Loucy (cell line): Measurements from ENCODE around the gene FAM81A.
A peak's percentile ranks its signal among the peaks of the same experiment; 100 is the strongest.

Experiments used
- H2AFZ ChIP-seq: fragments of 200-600 bp; sonication (generic); 2 replicates; pipeline ENCODE4 v1.6.0; 2016; ENCODE audit warnings: antibody characterized with exemption, mild to moderate bottlenecking, low read length, moderate library complexity
- H3F3A ChIP-seq: fragments of 200-600 bp; 2 replicates; pipeline ENCODE4 v1.6.0; 2016; ENCODE audit warnings: antibody characterized with exemption, low read depth, mild to moderate bottlenecking
- H3K27me3 ChIP-seq: fragments of 200-600 bp; sonication (generic); 2 replicates; pipeline ENCODE4 v1.6.1; 2014; ENCODE audit warnings: low read length, mild to moderate bottlenecking; ENCODE audit not compliant: insufficient read depth, poor library complexity, severe bottlenecking
- H3K36me3 ChIP-seq: fragments of 200-600 bp; sonication (generic); 2 replicates; pipeline ENCODE4 v1.6.1; 2016; ENCODE audit warnings: low read length; ENCODE audit not compliant: insufficient read depth
- H3K4me1 ChIP-seq: fragments of 200-600 bp; sonication (generic); 2 replicates; pipeline ENCODE4 v1.5.1; 2014; ENCODE audit warnings: low read length, mild to moderate bottlenecking; ENCODE audit not compliant: insufficient read depth, poor library complexity, severe bottlenecking
- H3K4me2 ChIP-seq: fragments of 200-600 bp; sonication (generic); 2 replicates; pipeline ENCODE4 v1.6.0; 2014; ENCODE audit warnings: antibody characterized with exemption, low read length, low read depth, mild to moderate bottlenecking; ENCODE audit not compliant: poor library complexity, severe bottlenecking
- H3K4me3 ChIP-seq: fragments of 200-600 bp; sonication (generic); 2 replicates; pipeline ENCODE4 v1.5.1; 2014; ENCODE audit warnings: low read length, mild to moderate bottlenecking, mixed read lengths; ENCODE audit not compliant: poor library complexity, severe bottlenecking
- H3K79me2 ChIP-seq: fragments of 200-600 bp; sonication (generic); 2 replicates; pipeline ENCODE4 v1.6.1; 2014; ENCODE audit warnings: low read length; ENCODE audit not compliant: insufficient read depth
- H3K9ac ChIP-seq: fragments of 200-600 bp; sonication (generic); 2 replicates; pipeline ENCODE4 v1.6.0; 2014; ENCODE audit warnings: mild to moderate bottlenecking, low read depth, low read length, moderate library complexity; ENCODE audit not compliant: poor library complexity, severe bottlenecking
- H3K9me2 ChIP-seq: fragments of 200-600 bp; sonication (generic); replicated peaks from 2 replicates; pipeline ENCODE4 v1.6.1; 2016; ENCODE audit warnings: low read depth, low read length, mixed read lengths
- H3K9me3 ChIP-seq: fragments of 200-600 bp; sonication (generic); 2 replicates; pipeline ENCODE4 v1.6.1; 2014; ENCODE audit warnings: mild to moderate bottlenecking, antibody characterized with exemption, low read length, low read depth; ENCODE audit not compliant: insufficient read depth
- H4K20me1 ChIP-seq: fragments of 200-600 bp; sonication (generic); 2 replicates; pipeline ENCODE4 v1.6.0; 2014; ENCODE audit warnings: antibody characterized with exemption, low read length, mild to moderate bottlenecking; ENCODE audit not compliant: insufficient read depth, poor library complexity, severe bottlenecking
- EZH2phosphoT487 ChIP-seq: fragments of 200-600 bp; IDR thresholded peaks from 2 replicates; pipeline ENCODE4 v1.6.1; 2018; ENCODE audit warnings: antibody characterized with exemption, mild to moderate bottlenecking, moderate library complexity, borderline replicate concordance
- TF ChIP-seq, protein P1 (sequence below): fragments of 200-600 bp; sonication (generic); conservative IDR thresholded peaks from 2 replicates; pipeline ENCODE4 v1.5.1; 2014; ENCODE audit warnings: mild to moderate bottlenecking, antibody characterized with exemption, low read length

Gene FAM81A

DNA sequence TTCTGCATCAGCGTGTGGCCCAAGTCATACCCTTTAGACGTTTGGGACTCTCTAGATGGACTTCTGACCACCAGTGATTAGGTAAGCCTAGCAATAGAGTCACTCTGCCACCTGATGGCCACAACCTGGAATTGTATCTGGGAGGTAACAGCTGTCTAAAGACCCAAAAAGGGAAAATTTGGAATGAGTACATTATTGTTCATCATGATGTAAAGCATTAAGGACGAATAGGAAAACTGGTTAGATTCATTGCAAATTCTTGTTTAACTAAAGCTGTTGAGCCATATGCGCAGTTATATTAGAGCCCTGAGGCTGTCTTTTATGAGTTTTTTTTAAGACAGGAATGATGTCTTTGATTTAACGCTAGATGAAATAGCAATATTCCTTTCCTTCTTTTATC, 63.6 kb downstream of the FAM81A start:
- Histone ChIP-seq H2AFZ (no peak overlapping the region), H3K9me3 (no peaks in the 10 kb centered on the region), H3K4me3 (no peak overlapping the region), H3F3A (no peaks in the 10 kb centered on the region), H3K9me2 (no peaks in the 10 kb centered on the region), H3K4me1 (no peaks in the 10 kb centered on the region), H3K27me3 (no peaks in the 10 kb centered on the region), H3K4me2 (no peak overlapping the region), H3K36me3 (no peaks in the 10 kb centered on the region), H3K9ac (no peak overlapping the region), H4K20me1 (no peaks in the 10 kb centered on the region), H3K79me2 (no peaks in the 10 kb centered on the region)
- no peak for TF ChIP-seq EZH2phosphoT487
- TF ChIP-seq, protein P1, sequence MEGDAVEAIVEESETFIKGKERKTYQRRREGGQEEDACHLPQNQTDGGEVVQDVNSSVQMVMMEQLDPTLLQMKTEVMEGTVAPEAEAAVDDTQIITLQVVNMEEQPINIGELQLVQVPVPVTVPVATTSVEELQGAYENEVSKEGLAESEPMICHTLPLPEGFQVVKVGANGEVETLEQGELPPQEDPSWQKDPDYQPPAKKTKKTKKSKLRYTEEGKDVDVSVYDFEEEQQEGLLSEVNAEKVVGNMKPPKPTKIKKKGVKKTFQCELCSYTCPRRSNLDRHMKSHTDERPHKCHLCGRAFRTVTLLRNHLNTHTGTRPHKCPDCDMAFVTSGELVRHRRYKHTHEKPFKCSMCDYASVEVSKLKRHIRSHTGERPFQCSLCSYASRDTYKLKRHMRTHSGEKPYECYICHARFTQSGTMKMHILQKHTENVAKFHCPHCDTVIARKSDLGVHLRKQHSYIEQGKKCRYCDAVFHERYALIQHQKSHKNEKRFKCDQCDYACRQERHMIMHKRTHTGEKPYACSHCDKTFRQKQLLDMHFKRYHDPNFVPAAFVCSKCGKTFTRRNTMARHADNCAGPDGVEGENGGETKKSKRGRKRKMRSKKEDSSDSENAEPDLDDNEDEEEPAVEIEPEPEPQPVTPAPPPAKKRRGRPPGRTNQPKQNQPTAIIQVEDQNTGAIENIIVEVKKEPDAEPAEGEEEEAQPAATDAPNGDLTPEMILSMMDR = peak; percentile 81

DNA sequence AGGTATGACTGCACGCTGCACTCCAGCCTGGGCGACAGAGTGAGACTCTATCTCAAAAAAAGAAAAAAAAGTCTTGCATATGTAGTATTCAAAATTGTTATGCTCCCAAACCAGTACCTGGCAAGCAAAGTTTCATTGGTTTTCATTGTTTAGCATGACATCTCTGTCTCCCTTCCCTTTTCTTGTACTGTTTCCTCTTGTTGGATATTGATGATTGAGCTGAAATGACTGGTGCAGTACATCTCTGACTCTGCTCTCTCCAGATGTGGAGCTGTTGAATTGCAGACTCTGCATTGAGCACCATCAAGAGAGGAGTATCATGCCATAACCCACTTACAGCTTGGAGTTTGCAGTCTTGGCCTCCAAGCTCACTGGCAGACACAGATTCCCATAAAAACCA, 77.2 kb downstream of the FAM81A start:
- Histone ChIP-seq H3K9ac (no peak overlapping the region), H3K4me1 (no peaks in the 10 kb centered on the region), H2AFZ (no peak overlapping the region), H3K4me3 (no peak overlapping the region), H3K9me3 (no peaks in the 10 kb centered on the region), H4K20me1 (no peaks in the 10 kb centered on the region), H3K9me2 (no peaks in the 10 kb centered on the region), H3K79me2 (no peaks in the 10 kb centered on the region), H3K27me3 (no peaks in the 10 kb centered on the region), H3K36me3 (no peaks in the 10 kb centered on the region), H3K4me2 (no peak overlapping the region), H3F3A (no peaks in the 10 kb centered on the region)
- TF ChIP-seq, protein P1 = no peak
- no peak for TF ChIP-seq EZH2phosphoT487

DNA sequence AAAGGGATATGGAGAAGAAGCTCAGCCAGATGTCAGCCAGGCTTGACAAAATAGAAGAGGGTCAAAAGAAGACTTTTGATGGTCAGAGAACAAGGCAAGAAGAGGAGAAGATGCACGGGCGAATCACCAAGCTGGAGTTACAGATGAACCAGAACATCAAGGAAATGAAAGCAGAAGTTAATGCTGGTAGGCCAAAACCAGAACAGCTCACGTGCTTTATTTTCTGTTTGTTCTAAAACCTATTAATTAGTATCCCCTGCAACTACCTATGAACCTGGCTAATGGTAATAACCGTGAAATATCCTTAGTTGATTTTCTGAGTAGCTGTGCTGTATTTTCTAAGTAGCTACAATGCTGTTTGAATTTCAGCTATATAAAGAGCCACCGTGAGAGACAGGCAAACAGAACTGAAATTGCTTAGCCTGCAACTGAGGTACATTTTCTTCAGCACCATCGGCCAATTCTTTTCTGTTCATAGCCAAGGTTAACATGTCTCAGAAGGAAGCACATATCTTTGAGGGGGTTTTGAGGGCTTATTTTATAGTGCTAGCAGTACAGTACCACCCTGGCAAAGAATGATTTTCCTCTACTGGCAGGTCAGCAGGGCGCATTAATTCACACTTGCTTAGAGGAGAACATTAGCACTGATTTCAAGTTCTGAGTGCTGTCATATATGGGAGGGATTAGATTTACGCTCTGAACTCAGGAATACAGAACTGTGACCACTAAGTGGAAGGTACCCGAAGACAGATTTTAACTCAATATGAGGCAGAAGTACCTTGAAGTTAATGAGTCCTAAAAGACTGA, 78.9 kb downstream of the FAM81A start:
- no peak overlapping the region for H2AFZ ChIP-seq
- no peak overlapping the region for H3K9ac ChIP-seq
- H3K4me3 ChIP-seq = no peak overlapping the region
- H3K4me1 ChIP-seq = no peaks in the 10 kb centered on the region
- no peaks in the 10 kb centered on the region for H3F3A ChIP-seq
- H3K79me2 ChIP-seq = no peaks in the 10 kb centered on the region
- TF ChIP-seq, protein P1 = no peak
- no peak for TF ChIP-seq EZH2phosphoT487
- H3K9me2 ChIP-seq = no peaks in the 10 kb centered on the region
- peaks cover 4% of the 10 kb centered on the region for H3K27me3 ChIP-seq
- no peaks in the 10 kb centered on the region for H3K9me3 ChIP-seq
- no peak overlapping the region for H3K4me2 ChIP-seq
- no peaks in the 10 kb centered on the region for H4K20me1 ChIP-seq
- H3K36me3 ChIP-seq = no peaks in the 10 kb centered on the region
